HG02588 (cell line): ENCODE data around the gene CTSC.
"Not testable (repeated sequence)": the region's sequence is repeated elsewhere in the genome, so short reads cannot be mapped to it uniquely, and the experiment has no call there.

Experiments
- ATAC-seq: cut with Tn5 transposase; IDR thresholded peaks from one replicate; pipeline ENCODE4 v1.9.1; 2021; ENCODE audit warnings: mild to moderate bottlenecking, moderate library complexity; ENCODE audit not compliant: unreplicated experiment

CTSC gene

DNA sequence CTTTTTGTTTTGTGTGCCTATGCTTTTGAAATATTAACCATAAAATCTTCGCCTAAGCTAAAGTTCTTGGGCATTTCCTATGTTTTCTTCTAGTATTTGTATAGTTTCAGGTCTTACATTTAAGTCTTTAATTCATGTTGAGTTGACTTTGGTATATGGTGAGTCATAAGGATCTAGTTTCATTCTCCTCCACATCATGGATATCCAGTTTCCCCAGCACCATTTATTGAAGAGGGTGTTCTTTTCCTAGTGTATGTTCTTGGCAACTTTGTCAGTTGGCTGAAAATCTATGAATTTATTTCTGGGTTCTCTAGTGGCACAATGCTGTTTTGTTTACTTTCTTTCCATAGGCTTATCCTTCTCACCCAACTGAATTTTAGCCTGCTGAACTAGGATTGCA, 49.0 kb downstream of the CTSC start:
- no peak for ATAC-seq

DNA sequence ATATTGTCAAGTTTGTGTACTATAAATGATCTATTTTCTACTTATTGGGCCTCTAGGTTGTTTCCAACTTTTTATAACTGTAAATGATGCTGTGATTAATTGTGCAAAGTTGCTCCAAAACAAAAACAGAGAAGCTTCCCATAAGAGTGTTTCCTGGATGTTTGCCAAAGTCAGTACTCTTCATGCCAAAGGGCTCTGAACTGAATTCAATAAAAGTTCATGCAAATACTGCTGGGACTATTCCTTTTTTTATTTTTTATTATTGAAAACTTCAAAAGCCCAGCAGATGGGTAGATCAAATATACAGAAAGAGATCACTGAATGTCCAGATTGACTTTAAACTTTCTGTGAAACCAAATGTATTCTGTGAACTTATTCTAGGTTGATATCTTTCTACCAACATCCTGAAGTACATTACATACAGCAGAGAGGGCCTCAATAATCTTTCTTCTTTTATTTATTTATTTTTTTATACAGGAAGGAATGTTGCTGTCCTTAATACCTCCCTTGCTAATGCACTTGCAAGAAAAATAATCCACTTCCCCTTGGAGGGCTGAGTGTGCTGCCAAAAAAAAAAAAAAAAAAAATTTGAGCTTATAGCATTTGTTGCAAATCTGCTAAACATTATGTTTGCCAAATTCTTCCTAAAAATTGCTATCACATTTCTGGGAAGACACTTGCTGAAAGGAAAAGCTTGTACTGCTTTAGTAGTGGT, 53.0 kb downstream of the CTSC start:
- no peak for ATAC-seq

DNA sequence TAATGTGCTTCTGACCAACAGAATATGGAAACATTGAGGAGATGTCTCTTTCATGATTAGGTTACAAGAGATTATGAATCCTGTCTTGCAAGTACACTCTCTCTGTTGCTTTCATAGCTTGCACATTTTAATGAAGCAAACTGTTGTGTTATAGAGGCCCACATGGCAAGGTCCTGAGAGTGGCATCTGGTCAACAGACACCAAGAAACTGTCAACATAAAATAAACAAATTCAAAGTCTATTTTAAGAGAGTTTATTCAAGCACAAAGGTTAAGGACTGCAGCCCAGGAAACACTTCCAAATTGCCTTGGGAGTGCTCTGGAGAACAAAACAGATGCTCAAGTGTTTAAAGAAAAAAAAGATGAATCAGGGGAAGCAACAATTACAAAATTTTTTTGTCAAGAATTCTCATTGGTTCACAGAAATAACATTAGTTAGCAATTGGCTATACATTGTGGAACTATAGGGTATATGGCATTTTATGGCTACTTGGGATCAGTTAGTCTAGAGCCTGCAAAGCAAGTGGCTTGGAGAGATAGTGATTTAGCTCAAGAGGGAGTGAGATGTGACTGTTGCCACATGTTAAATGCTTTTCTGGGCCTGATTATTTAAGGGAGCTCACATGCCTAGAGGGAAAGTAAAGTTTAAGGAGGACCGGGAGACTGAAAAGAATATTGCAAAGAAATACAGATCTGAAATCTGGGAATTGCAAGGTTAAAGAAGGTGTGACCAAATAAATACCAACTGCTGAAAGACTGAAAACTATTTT, 54.6 kb downstream of the CTSC start:
- no peak for ATAC-seq

DNA sequence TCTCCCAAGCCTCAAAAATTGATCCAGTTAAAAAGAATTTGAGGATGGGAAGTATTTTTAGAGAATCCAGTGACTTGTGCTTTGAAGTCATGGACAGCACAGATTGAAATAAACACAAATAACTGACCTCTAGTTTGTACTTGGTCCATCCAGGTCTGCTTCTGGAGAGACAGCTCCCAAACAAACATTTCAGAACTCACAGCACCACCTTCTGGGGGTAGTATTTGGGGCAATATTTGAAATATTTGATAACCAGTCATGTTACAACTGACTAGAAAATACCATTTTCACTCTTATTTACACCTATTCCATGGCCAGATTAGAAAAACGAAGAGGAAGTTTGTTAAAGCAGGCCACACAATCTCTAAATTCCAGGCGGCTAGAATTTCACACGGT, 56.2 kb downstream of the CTSC start:
- no peak for ATAC-seq

DNA sequence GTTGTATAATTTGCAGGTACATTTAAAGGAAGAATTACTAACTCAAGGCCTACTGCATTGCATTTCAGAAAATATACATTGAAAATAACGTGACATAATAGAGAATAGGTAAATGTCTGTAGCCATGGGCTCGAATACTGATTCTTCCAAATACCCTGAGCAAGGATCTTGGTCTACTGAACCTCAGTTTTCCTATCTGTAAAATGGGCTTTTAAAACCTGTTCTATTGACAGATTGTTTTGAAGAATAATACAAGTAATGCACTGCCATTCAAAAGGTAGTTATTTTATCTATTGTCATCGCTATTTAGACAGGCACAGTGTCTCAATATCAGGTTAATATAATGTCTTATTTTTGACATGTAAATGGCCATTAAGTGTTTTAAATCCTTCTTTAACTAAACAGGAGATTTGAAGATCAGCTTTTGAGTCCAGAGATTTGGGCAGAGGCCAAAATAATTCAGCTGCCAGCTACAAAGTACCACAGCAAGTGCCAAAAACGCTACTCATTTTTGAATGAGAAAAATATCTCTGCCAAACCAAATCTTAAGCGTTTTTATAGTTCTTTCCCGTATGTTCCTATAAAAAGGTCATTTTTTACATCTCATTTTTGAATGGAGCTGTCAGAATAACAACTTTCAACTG, 56.7 kb downstream of the CTSC start:
- ATAC-seq = no peak

DNA sequence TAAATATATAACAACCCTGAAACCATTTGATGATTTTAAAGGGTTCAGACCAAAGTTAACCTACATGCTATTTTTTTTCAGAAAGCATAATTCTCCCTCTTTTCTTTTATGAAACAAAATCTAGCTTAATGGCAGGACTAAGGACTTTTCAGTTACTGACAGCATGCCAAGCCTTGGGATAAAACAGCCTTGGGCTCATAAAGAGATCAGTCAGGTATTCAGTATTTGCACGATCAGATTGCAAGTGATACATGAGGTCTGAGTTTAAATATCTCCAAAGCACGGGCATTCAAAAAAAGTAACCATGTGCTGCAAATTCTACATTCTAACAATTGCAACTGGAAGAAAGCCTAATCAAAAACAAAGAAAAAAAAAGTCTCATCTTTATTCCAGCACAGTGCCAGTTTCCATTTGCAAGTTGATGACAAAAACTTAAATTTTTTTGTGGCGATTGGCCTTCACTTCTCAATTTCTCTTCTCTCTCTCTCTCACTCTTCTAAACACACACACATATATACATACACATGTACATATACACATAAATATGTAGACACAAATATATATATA, 60.1 kb downstream of the CTSC start:
- ATAC-seq = no peak

DNA sequence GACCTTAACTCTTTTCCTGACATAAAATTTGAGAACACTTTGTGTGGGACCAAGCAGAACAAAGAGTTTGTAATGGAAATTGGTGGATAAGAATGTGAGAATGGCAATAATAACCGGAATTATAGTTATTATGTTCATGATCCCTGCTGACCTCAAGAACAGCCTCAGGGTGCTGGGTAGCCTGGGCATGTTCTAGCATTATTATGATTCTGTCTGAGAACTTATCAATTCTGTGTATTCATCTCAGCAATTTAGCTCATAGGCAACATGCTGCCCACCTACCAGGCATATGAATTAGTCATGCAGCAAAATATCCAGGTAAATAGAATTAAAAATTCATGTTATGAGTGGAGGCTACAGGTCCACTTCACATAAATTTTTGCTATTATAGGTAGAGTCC, 61.9 kb downstream of the CTSC start:
- no peak for ATAC-seq

DNA sequence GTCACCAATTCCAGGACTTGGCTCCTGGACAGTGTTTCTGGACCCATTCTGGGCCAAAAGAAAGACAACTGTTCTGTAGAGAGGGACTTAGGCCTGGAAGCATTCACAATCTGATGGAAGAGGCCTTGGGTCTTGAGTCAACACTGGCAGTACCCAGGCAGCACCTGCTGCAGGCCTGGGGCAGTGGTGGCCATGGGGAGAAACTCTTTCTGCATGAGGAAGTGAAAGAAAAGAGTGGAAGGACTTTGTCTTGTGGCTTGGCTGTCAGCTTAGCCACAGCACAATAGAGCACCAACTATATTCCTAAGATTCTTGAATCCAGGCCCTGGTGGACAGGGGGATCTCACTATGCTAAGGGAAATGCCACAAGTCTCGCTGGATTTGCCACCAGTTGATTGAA, 70.6 kb downstream of the CTSC start:
- peak; percentile 76 for ATAC-seq

DNA sequence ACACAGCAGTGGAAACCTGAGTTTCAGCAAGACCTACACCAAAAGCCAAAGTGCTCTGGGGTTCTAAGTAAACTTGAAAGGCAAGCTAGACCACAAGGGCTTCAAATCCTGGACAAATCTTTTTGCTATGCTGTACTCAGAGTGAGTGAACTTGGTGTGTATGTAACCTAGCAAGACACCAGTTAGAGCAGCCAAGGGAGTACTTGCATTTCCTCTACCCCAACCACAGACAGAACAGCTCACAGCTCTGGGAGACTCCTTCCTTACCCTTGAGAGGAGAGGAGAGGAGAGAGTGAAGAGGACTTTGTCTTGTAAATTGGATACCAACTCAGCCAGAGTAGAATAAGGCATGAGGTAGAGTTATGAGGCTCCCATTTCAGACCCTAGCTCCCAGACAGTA, 71.4 kb downstream of the CTSC start:
- ATAC-seq = no peak

DNA sequence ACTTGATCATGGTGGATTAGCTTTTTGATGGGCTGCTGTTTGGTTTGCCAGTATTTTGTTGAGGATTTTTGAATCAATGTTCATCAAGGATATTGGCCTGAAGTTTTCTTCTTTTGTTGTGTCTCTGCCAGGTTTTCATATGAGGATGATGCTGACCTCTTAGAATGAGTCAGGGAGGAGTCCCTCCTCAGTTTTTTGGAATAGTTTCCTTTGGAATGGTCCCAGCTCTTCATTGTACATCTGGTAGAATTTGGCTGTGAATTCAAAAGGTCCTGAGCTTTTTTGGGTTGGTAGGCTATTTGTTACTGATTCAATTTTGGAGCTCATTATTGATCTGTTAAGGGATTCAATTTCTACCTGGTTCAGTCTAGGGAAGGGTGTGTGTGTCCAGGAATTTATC, 78.1 kb downstream of the CTSC start:
- ATAC-seq = no peak

DNA sequence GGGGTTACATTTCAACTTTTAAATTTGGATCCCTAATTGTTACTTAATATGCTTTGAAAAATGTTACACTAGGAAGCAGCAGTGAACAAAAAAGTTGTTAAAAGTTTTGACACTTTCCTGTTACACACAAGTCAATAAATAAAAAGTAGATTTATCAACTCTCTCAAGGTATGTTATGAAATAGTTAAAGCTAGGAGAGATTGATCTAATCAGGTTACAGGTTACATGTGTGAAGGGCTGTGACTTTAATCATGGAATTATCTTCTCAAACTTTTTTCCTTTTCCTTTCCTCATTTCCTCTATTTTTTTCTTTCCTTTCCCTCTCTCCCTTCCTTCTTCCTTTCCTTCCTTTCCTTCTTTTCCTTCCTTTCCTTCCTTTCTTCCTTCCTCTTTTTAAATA, 85.3 kb downstream of the CTSC start:
- ATAC-seq = no peak

DNA sequence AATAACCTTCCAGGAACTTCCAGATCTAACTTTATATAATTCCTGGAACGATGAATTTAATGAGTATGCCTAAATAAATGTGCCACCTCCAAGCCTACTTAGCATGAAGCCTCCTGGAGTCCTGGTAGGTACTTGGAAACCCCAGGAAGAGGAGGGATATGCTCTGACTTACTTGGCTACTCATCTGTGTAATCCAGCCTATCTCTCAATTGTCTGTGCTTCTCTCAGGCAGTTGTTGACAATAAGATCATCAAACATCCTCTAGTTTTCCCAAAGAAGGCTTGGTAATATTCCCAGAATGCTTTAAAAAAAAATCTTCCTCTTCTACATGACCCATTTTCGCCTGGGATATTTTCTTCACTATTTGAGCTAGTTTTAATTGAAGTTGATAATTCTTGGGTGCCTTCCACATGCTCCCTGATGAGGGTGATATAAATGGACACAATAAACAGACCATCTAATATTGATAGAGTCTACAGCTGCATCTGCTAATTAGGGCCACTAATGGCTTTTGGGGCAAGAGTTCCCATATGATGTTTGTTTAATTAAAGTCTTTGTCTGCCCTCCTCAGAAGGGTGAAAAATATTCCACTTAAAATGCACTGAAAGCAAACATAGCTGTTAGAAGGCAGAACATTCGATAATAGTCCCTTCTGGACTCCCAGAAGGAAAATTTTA, 86.8 kb downstream of the CTSC start:
- no peak for ATAC-seq

DNA sequence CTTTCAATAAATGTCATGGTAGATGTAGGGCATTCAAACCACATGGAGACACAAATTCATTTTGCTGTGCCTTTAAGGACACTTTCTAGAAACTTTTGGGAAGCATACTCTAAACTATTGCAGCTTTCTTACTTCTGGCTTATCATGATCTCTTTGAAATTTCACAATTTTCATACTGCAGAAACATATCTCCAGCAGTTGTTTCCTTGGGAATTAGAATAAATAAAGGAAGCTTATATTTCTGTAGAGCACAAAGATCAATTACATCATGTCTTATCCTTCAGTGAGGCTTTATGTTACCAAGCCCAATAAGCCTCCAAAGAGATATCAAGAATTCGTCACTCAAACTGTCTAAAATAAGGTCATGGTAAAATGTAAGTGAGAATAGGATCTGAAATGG, 87.8 kb downstream of the CTSC start:
- no peak for ATAC-seq

DNA sequence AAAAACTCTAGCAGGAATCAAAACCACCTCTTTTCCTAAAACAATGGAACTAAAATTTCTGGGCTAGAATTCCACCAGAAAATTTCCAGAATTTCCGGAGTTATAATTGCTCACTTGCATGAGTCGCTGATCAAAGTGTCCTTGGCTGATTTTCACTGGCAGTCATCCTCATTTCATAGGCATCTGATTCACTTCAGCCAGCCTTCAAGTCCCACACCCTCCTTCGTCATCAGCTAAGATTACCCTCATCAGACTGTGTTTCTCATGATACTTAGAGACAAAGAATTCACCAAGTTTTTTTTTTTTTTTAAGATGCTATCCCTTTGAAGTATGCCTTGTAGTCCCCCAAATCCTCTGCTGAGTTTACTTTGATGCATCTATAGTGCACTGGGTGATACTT, 90.8 kb downstream of the CTSC start:
- ATAC-seq = no peak

DNA sequence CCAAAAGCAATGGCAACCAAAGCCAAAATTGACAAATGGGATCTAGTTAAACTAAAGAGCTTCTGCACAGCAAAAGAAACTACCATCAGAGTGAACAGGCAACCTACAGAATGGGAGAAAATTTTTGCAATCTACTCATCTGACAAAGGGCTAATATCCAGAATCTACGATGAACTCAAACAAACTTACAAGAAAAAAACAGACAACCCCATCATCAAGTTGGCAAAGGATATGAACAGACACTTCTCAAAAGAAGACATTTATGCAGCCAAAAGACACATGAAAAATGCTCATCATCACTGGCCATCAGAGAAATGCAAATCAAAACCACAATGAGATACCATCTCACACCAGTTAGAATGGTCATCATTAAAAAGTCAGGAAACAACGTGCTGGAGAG, 92.0 kb downstream of the CTSC start:
- ATAC-seq = not testable (repeated sequence)
